Brain microvascular endothelial cell (primary cell): ENCODE data around the gene PCDH12.

ENCODE experiments used
- DNase-seq: peaks from one replicate; pipeline ENCODE4 v3.0.0-alpha.2; 2020
- H3K27ac ChIP-seq: fragments of 250-450 bp; sonication (Bioruptor Pico); 2 replicates; pipeline ENCODE4 v1.5.1; 2020; ENCODE audit warnings: mild to moderate bottlenecking, moderate library complexity
- H3K27me3 ChIP-seq: fragments of 250-450 bp; sonication (Bioruptor Pico); replicated peaks from 2 replicates; pipeline ENCODE4 v1.5.1; 2020; ENCODE audit warnings: mild to moderate bottlenecking
- H3K36me3 ChIP-seq: fragments of 250-450 bp; sonication (Bioruptor Pico); replicated peaks from 2 replicates; pipeline ENCODE4 v1.5.1; 2020; ENCODE audit warnings: mild to moderate bottlenecking
- H3K4me3 ChIP-seq: 2 replicates; pipeline ENCODE4 v1.5.1; 2011; ENCODE audit warnings: low read depth, mild to moderate bottlenecking, control low read depth, low read length, moderate library complexity
- CTCF ChIP-seq: IDR thresholded peaks from 2 replicates; pipeline ENCODE4 v1.5.1; 2011; ENCODE audit warnings: low read depth, mild to moderate bottlenecking, moderate library complexity, low read length, control low read depth, inconsistent platforms; ENCODE audit errors: missing control alignments
- in situ Hi-C: cut with HindIII; loops from 2 replicates; pipeline ENCODE4 v1.10.0; 2017; ENCODE audit warnings: low sequenced_read_pairs, low pct_ligation_motif_present

The PCDH12 gene

GRCh38 chr5:141914199-141914743 lies 43.7 kb downstream of the PCDH12 start:
- in situ Hi-C loops: no loop called here
- Histone ChIP-seq H3K27ac (no peak overlapping the region), H3K4me3 (peak overlapping the region; percentile 43), H3K36me3 (no peaks in the 10 kb centered on the region), H3K27me3 (no peaks in the 10 kb centered on the region)
- DNase-seq: no peak
- TF ChIP-seq CTCF: peak; percentile 46

DNA sequence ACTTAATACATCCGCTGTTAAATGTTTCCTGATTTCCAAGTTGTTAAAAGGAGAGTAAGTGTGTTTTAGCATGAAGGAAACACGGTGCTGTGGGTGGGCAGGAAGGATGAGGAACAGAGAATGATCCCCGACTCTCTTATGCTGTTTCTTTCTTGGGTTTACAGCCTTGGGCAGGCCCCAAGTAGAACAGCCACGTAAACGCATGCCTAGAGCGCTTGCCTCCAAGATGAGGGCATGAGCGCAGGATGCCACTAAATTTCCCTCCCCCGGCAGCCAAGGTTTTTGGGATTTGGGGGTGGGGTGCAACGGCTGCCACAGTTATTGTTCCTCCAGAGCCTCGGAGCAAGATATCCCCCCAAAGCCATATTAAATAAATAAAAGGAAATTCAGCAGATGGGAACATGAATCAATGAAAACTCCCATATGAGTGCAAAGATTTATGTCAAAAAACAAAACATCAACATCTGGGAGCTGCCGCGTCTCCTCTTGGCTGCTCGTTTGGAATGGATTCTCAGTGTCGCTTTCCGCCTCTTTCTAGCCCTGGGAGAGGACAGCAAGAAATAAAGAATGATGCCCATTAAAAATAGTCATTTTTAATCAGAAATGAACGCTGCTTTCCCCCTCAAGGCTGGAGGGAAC lies 44.3 kb downstream of the PCDH12 start:
- Histone ChIP-seq H3K27ac (no peak overlapping the region), H3K36me3 (no peaks in the 10 kb centered on the region), H3K4me3 (peak overlapping the region; percentile 43), H3K27me3 (no peaks in the 10 kb centered on the region)
- in situ Hi-C loops: no loop called here
- no peak for DNase-seq
- TF ChIP-seq CTCF: no peak

DNA sequence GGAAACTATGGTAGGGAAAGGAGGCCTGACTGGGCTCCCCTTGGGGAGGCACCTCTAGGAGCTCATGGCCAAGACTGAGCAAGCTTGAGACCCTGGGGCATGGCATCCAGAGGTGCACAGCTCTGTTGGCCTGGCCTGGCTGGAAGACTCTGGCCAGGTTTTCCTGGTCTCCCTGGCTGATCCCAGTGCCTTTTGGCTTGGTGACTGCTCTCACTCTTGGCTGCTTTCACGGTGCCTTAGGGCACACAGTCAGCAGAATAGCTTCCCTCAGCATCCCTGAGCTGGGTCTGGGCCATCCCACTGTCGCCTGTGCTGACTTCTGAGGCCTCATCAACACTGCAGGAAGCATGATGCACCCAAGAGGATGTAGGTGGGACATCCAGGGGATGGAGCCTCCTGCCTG lies 47.7 kb downstream of the PCDH12 start:
- Histone ChIP-seq H3K4me3 (no peak overlapping the region), H3K27me3 (no peaks in the 10 kb centered on the region), H3K27ac (no peak overlapping the region), H3K36me3 (no peaks in the 10 kb centered on the region)
- DNase-seq: no peak
- in situ Hi-C loops: no loop called here
- no peak for TF ChIP-seq CTCF

- no peak for TF ChIP-seq CTCF
- no peak for DNase-seq
- H3K36me3 ChIP-seq: no peaks in the 10 kb centered on the region
- no peak overlapping the region for H3K4me3 ChIP-seq
- no peaks in the 10 kb centered on the region for H3K27me3 ChIP-seq
- in situ Hi-C loops: no loop called here
- no peak overlapping the region for H3K27ac ChIP-seq
Measured at GRCh38 chr5:141909212-141909611, 48.8 kb downstream of the PCDH12 start.

DNA sequence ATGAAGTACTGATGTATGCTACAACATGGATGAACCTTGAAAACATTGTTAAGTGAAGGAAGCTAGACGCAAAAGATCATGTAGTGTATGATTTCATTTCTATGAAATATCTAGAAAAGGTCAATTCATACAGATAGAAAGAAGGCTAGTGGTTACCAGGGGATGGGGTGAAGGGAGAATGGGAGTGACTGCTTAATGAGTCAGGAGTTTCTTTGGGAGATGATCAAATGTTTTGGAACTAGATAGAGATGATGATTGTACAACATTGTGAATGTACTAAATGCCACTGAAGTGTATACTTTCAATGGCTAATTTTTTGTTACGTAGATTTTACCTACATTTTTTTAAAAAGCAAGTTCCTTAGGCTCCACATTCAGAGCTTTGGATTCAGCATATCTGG lies 49.2 kb downstream of the PCDH12 start:
- H3K27me3 ChIP-seq: no peaks in the 10 kb centered on the region
- no peak for TF ChIP-seq CTCF
- in situ Hi-C loops: no loop called here
- no peaks in the 10 kb centered on the region for H3K36me3 ChIP-seq
- H3K27ac ChIP-seq: no peak overlapping the region
- peak; percentile 12 for DNase-seq
- H3K4me3 ChIP-seq: no peak overlapping the region

GRCh38 chr5:141906972-141907371 lies 51.0 kb downstream of the PCDH12 start:
- in situ Hi-C loops: no loop called here
- Histone ChIP-seq H3K36me3 (no peaks in the 10 kb centered on the region), H3K4me3 (no peak overlapping the region), H3K27ac (no peak overlapping the region), H3K27me3 (no peaks in the 10 kb centered on the region)
- DNase-seq: no peak
- no peak for TF ChIP-seq CTCF
